ENCODE measurements around the gene LENEP.

GRCh38 chr1:154951901-154952657 is 41.3 kb upstream of the LENEP start:
- TF ChIP-seq EZH2 (IDR thresholded peaks at IDR 0.05; ENCODE audit: insufficient read depth, low read length) (no peak), CTCF (IDR thresholded peaks at IDR 0.05; ENCODE audit: insufficient read depth, low read depth, low read length) (no peak)
